ENCODE data around the gene TPO.

DNA sequence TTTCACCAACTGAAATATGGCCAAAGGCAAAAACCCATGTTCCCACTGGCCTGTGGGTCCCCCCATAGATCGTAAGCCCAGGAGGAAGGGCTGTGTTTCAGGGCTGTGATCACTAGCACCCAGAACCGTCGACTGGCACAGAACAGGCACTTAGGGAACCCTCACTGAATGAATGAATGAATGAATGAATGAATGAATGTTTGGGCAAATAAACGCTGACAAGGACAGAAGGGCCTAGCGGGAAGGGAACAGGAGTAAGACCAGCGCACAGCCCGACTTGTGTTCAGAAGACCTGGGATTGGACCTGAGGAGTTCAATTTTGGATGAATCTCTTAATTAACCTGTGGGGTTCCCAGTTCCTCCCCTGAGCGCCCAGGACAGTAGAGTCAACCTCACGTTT lies 76.2 kb downstream of the TPO start:
- no peak for TF ChIP-seq CTCF (conservative IDR thresholded peaks at IDR 0.05 in 1 of 2, IDR thresholded peaks at IDR 0.05 in 1 of 2; ENCODE audit: extremely low read depth in 1 of 2, insufficient read depth in 1 of 2, low read depth in 1 of 2, low read length in 2 of 2)
- no peak for TF ChIP-seq EZH2 (IDR thresholded peaks at IDR 0.05; ENCODE audit: borderline replicate concordance, low read length)

Data from mammary epithelial cell (primary cell).